Posterior cingulate gyrus (tissue), 11 donors: ENCODE results near the gene BRSK1.
A peak's percentile ranks its signal among the peaks of the same experiment; 100 is the strongest.
"Not testable (repeated sequence)": the region's sequence is repeated elsewhere in the genome, so short reads cannot be mapped to it uniquely, and the experiment has no call there.

Source experiments
- DNase-seq, 10 donors: peaks; one replicate each; pipeline versions ENCODE4 v3.0.0 to v3.0.0-alpha.2; 2020 to 2021; ENCODE audit warnings: mixed read lengths in 3 of 10
- intact Hi-C: fragments of 100-400 bp; cut with DNase I; formaldehyde crosslinking; loops from one replicate; pipeline ENCODE4 v1.15.1; 2023

BRSK1 gene

DNA sequence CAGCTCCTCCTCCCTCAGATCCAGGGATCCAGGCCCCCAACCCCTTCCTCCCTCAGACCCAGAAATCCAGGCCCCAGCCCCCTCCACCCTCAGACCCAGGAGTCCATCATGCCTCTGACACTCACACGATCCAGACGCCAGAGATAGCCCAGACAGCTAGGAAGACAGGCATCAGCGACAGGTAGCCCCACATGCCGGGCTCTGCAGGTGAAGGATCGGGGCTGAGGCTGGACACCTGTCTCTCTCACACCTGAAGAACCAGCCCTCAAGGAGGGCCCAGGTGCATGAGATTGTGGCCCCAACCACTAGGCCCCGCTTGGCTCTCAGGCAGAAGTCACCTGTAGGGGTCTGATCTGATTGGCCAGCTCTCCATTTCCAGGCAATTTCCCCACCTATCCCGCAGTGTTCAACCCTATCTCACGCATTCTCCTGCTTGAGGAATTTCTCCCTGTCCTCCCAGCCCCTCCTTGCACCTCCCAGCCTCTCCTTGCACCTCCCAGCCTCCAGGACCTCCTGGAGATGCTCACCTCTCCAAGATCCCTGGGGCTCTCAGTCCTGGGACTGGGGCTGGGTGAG lies 37.1 kb downstream of the BRSK1 start:
- intact Hi-C loops: no loop called here

DNA sequence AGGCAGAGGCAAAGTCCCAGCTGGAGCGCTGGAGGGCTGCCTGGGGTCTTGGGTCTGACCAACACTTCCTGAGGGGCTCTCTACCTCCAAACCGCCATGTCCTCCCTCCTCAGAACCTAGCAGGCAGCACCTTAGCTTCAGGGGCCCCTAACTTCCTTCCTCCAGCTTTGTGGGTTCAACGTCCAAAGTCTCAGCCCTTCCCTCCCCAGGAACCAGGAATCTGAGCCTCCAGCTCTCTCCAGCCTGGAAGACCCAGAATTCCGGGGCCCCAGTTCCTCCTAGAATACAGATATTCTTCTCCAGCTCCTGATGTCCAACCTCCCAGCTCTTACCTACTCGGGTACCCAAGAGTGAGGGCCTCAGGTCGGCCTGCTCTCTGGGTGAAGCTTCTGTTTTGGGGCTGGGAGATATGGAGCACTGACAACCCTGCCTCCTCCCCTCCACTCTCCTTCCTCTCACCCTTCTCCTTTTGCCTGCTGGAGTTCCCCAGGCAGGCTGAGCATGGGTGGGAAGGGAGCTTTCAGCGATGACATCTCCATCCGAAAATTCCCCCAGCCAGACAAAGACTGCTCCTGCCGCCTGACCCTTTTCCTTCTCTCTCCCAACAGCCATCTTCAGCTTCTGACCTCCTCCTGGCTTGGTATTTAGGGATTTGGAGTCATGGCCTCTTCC lies 37.8 kb downstream of the BRSK1 start:
- intact Hi-C loops: no loop called here
- no peak for DNase-seq

More for the DNA sequence above, 37.1 kb downstream of the BRSK1 start:
- DNase-seq: no peak

DNA sequence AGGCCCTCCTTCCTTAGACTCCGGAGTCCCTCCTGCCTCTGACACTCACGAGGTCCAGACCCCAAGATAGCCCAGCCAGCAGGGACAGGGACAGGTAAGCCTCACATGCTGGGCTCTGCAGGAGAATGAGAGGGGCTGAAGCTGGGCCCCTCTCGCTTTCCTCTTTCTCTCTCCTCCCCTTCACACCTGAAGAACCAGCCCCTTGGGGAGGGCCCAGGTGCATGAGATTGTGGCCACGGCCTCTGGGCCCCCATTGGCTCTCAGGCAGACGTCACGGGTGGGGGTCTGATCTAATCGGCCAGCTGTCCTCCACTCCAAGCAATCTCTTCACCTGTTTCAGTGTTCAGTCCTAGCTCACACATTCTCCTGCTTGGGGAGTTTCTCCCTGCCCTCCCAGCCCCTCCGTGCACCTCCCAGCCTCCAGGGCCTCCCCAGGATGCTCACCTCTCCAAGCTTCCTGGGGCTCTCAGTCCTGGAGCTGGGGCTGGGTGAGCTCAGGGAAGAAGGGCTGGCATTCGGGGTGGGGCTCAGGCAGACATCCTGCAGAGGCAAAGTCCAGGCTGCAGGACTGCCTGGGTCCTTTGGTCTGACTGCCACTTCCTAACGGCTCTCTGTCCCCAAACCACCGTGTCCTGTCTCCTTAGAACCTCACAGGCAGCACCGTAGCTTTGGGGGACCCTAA lies 38.5 kb downstream of the BRSK1 start:
- intact Hi-C loops: no loop called here
- no peak for DNase-seq

DNA sequence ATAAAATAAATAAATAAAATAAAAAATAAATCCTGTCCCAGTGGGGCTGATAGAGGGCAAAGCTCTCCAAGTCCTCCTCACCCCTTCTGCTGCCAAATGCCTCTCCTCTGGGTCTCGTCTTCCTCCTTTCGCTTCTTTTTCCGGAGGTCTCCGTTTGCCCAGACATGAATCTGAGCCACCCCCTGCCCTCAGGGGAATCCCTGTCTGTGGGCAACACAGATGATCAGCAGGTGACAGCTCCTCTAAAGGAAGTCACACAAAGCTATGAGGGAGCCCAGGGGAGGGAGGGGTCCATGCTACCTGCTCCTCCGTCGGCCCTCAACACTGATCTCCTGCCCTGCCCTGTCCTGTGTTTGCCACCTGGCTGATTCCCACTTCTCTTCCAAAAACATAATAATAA lies 40.9 kb downstream of the BRSK1 start:
- no peak for DNase-seq
- intact Hi-C loops: no loop called here

DNA sequence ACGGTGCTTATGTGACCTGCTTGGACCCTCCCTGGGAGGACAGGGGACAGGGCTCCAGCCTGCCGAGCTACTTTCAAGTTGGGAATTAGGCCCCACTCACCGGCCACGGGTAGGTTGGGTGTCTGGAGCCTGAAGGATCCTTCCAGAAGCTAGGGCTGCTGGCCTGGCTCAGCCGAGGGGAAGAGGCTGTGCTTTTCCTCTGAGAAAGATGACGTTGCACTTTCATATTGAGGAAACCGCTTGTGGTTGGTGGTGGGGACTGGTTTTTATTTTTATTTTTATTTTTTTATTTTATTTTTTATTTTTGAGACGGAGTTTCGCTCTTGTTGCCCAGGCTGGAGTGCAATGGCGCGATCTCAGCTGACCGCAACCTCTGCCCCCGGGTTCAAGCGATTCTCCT lies 41.4 kb downstream of the BRSK1 start, which contains the start of gene TMEM150B:
Gene TMEM150B, minus strand, starts transcription at position 170 of the 400 bp plus-strand sequence. CDS start 4,305 bp downstream, outside the sequence.
- intact Hi-C loops: no loop called here
- DNase-seq: no peak

DNA sequence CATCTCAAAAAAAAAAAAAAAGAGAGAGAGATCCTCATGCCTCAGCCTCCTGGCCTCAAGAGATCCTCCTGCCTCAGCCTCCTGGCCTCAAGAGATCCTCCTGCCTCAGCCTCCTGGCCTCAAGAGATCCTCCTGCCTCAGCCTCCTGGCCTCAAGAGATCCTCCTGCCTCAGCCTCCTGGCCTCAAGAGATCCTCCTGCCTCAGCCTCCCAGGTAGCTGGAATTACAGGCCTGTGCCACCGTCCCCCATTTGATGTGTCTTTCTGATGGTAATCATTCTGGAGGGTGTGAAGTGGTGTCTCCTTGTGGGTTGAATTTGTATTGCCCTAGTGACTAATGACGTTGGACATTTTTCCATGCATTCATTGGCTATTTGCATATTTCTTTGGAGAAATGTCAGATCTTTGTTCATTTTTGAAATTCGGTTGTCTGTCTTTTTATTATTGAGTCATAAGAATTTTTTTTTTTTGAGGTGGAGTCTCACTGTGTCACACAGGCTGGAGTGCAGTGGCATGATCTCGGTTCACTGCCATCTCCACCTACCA lies 45.0 kb downstream of the BRSK1 start:
- DNase-seq, intact Hi-C loops: not testable (repeated sequence)

DNA sequence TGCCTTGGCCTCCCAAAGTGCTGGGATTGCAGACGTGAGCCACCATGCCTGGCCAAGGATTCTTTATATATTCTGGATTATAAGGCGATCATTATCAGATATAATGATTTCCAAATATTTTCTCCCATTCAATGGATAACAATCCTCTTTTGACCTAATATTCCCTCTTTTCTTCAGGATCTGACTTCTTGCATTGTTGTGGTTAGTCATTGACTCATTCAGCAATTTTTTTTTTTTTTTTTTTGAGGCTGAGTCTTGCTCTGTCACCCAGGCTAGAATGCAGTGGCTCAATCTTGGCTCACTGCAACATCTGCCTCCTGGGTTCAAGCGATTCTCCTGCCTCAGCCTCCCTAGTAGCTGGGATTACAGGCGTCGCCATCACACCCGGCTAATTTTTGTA lies 46.0 kb downstream of the BRSK1 start:
- DNase-seq, intact Hi-C loops: not testable (repeated sequence)

DNA sequence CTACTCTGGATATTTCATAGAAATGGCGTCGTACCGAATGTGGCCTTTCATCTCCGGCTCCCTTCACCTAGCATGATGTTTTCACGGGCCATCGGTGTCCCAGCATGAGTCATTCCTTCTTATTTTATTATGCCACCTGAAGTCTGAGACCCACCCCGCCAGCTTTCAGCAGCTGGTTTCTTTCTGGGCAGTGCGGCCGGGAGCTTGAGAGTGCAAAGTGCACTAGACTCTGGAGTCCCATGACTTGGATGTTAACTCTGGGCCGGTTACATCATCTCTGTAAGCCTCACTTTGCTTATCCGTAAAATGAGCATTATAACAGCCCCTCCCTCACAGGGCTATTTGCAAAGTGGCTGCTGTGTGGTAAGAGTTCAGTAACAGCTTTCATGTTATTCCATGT lies 50.1 kb downstream of the BRSK1 start:
- intact Hi-C loops: no loop called here
- no peak for DNase-seq

DNA sequence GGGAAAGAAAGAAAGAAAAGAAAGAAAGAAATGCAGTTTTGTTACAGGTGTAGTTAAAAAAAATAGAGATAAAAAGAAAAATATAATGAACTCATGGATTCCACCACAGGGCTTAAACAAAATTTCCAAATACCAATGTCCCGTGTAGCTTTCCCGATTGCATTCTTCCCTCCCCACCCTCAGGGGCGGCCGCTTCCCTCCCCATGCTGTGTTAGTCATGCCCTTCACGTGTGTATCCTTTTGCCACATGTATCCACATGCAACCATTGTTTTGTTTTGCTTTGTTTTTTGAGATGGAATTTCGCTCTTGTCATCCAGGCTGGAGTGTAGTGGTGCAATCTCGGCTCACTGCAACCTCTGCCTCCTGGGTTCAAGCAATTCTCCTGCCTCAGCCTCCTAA lies 52.3 kb downstream of the BRSK1 start:
- DNase-seq: no peak
- intact Hi-C loops: loop anchor here (5.0 kb wide), 2 partner anchors 34 to 46 kb away; partner anchors contain the start of gene TMEM238

DNA sequence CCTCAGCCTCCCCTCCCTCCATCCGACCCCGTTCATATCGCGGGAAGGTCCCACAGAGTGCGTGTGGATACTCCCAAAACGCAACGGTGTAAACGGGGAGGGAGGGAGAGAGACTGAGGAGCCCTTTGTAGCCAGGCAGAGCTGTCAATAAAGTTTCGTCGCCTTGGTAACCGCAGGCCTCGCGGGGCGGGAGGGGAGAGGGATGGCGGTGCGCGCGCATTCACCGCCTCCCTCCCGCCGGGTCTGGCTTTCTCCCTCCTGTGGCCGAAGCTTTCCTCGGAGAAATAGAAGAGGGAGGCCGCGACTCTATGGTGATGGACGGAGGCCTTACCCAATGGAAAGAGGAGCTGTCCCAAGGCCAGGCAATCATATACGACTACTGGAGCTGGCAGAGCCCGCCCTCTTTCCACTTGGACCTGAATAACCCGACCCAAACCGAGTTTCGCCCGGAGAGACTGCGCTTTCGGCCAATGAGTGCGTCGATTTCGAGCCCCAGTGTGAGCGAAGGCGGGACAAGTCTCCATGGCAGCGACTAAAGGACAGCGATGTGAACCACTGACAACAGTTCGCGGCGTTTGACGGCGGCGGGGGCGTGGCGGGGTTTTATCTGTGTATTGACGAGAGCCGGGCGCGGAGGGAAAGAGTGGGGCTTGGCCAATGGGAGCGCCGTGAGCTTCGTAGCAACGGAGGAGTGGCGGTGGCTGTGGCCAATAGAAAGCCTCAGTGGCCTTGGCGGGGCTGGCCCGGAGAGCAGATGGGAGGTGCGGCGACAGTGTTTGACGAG lies 55.5 kb downstream of the BRSK1 start, which contains the start of gene KMT5C:
Gene KMT5C, plus strand, starts transcription at position 772 of the 784 bp plus-strand sequence. CDS start 2,061 bp downstream, outside the sequence.
- intact Hi-C loops: loop anchor here (5.0 kb wide), 2 partner anchors 37 to 43 kb away; partner anchors contain the start of gene TMEM238
- peak; percentile 100 for DNase-seq

DNA sequence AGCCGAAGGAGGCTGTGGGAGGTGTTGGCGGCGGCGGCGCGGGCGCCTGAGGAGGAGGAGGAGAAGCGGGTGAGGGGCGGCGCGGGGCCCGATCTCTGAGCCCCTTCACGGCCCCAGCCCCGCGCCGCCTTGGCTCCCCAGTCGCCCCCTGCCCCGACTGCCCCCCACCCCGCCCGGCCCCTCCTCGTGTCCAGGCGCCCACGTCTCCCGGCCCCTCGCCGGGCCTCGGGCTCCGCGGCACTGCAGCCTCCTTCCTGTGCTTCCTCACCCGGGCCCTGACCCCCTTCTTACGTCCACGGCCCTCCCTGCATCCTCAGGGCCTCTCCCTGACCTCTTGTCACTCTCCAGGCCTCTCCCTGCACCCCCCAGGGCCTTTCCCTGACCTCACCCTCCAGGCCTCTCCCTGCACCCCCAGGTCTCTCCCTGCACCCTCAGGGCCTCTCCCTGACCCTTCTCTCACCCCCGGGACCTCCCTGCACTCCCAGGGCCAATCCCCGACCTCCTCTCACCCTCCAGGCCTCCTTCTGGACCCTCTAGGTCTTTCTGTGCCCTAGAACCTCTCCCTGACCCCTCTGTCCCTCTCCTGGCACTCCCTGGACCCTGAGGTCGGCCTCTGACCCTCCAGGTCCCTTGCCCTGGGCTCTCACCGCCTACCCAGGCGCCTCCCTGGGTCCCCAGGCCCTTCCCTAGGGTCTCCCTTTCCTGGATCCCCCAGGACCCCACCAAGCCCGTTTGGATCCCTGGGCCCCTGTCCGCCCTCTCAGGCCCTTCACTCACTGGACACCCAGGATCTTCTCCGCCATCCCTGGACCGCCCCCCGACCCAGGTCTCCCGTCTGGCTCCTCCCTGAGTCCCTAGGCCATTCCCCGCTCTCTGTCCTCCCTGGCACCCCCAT lies 56.3 kb downstream of the BRSK1 start:
- intact Hi-C loops: loop anchor here (5.0 kb wide), 2 partner anchors 38 to 42 kb away; partner anchors contain the start of gene TMEM238
- no peak for DNase-seq

DNA sequence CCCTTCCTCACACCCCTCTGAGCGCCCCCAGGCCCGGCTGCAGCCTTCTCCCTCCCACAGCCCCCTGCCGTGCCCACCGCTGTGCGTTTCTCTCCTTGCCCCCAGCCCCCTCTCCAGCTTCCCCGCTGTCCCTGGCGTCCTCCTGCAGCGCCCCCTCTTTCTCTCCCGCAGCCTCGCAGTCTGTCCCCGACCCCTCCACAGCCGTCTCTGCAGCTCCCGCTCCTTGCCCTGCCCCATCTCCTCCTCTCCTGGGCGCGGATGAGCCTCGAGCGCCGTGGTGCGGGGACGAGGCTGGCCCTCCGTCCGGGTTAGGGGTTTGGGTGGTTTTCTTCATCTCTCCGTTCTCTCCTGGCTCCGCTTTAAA lies 57.0 kb downstream of the BRSK1 start:
- peak in 1 of 10 donors; percentile 10 for DNase-seq
- intact Hi-C loops: no loop called here

DNA sequence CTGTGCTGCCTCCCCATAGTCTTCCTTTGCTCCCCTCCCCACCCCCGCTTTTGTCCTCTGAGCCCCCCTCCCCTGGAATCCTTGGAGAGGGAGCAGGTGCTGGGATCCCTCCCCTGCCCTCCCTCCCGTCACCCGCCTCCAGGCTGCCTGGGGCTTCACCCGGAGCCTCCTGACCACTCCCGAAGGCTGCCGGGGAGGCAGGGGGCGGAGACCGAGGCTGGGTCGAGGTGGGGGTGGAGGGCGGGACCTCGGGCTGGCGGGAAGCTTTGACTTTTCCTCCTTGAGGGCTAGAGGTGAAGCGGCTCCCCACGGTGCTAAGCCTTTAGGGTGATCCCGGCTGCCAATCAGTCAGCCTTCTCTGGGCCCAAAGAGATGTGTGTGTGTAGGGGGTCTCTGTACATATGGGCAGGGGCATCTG lies 57.4 kb downstream of the BRSK1 start:
- DNase-seq: peak in 7 of 10 donors; percentile 31 to 93 (median 49)
- intact Hi-C loops: no loop called here

DNA sequence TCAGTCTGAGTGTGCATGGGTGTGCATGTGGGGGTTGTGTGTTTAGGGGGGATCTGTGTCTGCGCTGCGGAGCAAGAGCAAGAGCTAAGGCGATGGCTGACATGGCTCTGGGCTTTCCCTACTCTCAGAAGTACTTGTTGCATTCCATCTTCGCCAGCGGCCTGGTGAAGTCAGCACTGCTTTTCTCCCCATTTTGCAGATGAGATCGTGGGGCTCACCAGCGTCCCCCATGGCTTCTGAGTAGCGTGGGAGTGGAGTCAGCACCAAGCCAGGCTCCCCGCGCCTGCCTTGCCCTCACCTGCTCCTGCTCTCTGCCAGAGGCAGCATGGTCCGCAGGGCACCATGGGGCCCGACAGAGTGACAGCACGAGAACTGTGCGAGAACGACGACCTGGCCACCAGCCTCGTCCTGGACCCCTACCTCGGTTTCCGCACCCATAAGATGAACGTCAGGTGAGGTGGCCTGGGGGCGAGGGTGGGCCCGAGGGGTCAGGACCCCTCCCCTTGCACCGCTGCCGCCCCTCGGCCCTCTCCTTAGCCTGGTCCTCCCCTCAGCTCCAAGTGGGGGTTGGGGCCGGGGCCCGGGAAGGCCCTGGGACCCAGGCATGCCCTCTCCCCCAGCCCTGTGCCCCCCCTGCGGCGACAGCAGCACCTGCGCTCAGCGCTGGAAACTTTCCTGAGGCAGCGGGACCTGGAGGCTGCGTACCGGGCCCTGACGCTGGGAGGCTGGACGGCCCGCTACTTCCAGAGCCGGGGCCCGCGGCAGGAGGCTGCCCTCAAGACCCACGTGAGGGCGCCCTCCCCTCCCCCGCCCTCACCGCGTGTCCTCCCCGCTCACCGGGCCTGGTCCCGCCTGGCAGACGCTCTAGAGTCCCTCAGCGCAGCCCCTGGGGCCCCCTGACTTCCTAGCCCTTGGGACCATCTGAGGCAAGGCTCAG lies 58.1 kb downstream of the BRSK1 start:
- no peak for DNase-seq
- intact Hi-C loops: no loop called here

DNA sequence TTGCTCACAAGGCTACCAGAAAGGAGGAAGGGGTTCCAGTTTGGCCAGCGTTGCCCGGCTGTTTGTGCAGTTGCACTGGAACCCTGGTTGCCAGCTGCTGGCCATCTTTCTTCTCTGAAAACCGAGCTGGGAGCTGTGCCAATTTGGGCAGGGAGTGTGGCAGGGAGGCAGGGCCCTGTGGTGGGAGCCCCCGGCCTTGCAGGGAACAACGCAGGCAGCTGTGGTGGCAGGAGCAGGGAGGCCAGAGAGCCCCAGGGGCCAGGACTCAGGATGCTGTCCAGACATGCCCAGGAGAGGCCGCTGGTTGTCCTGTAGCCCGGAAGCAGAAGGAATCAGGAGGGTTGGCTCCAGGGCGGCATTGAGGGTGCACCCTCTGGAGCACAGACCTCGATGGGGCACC lies 60.6 kb downstream of the BRSK1 start:
- DNase-seq: peak in 8 of 10 donors; percentile 27 to 94 (median 68)
- intact Hi-C loops: no loop called here

DNA sequence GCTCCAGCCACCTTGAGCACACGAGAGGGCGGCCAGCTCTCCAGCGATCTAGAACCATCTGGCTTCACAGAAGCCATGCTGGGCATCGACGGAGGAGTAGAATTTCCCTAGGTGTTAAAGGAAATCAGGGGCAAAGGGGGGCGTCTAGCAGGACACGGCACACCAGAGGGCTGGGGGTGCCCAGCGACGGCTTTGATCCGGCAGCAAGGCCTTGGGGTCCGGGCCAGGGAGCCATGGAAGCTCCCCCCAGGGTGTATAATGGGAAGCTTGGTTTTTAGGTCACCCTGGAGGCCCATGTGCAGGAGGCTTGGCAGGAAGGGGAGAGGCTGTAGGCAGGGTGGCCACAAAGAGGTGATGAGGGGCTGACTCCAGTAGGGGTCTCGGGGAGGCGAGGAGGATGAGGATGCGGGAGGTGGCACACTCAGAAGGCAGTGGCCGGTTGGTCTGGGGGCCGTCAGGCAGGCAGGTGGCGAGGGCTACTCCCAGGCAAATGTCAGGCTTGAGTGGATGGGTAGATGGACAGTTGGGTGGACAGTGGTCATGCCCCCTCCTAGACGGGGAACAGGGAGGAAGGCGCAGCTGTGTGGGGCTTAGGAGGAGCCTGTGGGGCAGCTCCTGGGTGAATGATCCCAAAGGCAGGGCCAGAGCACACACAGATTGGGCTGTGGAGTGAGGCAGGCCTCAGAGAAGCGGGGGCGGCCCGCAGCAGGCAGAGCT lies 61.5 kb downstream of the BRSK1 start:
- intact Hi-C loops: no loop called here
- DNase-seq: no peak
